Psoas muscle (tissue), 8 donors: ENCODE measurements around the gene PLA2G2E. TPM values are rescaled to one million over a fixed set of nuclear protein-coding genes. Genes with fewer than 3 reads are reported as not detected.

Experiments used
- ATAC-seq, 4 donors: fragments of 200-7000 bp; cut with Tn5 transposase; one replicate each; pipeline ENCODE4 v1.9.1; 2020; ENCODE audit warnings: moderate library complexity in 3 of 4, mild to moderate bottlenecking in 2 of 4
- DNase-seq, 2 donors: peaks; one replicate each; pipeline ENCODE4 v3.0.0-alpha.2; 2020
- H3K27ac ChIP-seq: fragments of 200-600 bp; one replicate; pipeline ENCODE4 v1.8.0; 2022
- H3K27me3 ChIP-seq, 3 donors: fragments of 200-600 bp in 1 of 3; one replicate each; pipeline versions ENCODE4 v1.6.1 to v1.8.0; 2013 to 2022; ENCODE audit warnings: low read length in 2 of 3, mild to moderate bottlenecking in 2 of 3, moderate library complexity in 1 of 3; ENCODE audit not compliant: insufficient read depth in 3 of 3
- H3K36me3 ChIP-seq, 2 donors: fragments of 200-600 bp in 1 of 2; one replicate each; pipeline versions ENCODE4 v1.6.1 to v1.8.0; 2013 to 2022; ENCODE audit warnings: low read depth in 1 of 2, mild to moderate bottlenecking in 1 of 2, moderate library complexity in 1 of 2; ENCODE audit not compliant: insufficient read depth in 1 of 2
- H3K4me1 ChIP-seq: fragments of 200-600 bp; one replicate; pipeline ENCODE4 v1.8.0; 2022
- H3K4me3 ChIP-seq: fragments of 200-600 bp; one replicate; pipeline ENCODE4 v1.8.0; 2022; ENCODE audit warnings: mild to moderate bottlenecking
- H3K9me3 ChIP-seq: fragments of 200-600 bp; one replicate; pipeline ENCODE4 v1.8.0; 2022
- CTCF ChIP-seq: fragments of 200-600 bp; IDR thresholded peaks from one replicate; pipeline ENCODE4 v1.8.0; 2022; ENCODE audit warnings: antibody characterized with exemption
- WGBS, 3 donors: extraction: QIAGEN DNeasy Blood & Tissue Kit; methylation state at CpG; one replicate each; pipeline versions ENCODE4 v1.1.6 to v1.1.7; 2013; 5-methylcytosine and 5-hydroxymethylcytosine counted together
- intact Hi-C, 2 donors: fragments of 100-400 bp; cut with DNase I; formaldehyde crosslinking; loops; one replicate each; pipeline versions ENCODE4 v1.11.0 to v1.14.2; 2022
- polyA plus RNA-seq, 3 donors: library from polyadenylated mRNA; stranded (reverse); fragments of 200-250 nt; gene quantifications; one replicate each; pipeline ENCODE4 v1.2.3, GENCODE V29; 2013
- total RNA-seq, 4 donors: library from RNA; stranded (reverse); fragmentation: NEBNext Ultra II Directional in 2 of 4; extraction: Animal tissue kit (Norgen Biotek cat#: 25700) in 2 of 4; gene quantifications; one replicate each; pipeline versions ENCODE4 v1.2.1 to v1.2.4, GENCODE V29; 2021 to 2023
- donor health status: healthy with polysubstance abuse.
- donor health status: DM: no; HTN: no; CAD: no; lungs with moderate emphysema.
- donor health status: Bipolar disorder and iron deficiency.
- donor health status: healthy.
- donor health status: DM: yes; HTN: yes; CAD: no.
- donor health status: DM: no; HTN: no; CAD: no.
- donor health status: DM: no; HTN: no; CAD: no.
- donor health status: DM: yes; HTN: yes; CAD: no.

PLA2G2E gene
- total and polyA plus RNA-seq, 7 donors: not detected

- no peak for TF ChIP-seq CTCF
- no peak overlapping the region for H3K4me3 ChIP-seq
- intact Hi-C loops: no loop called here
- H3K27me3 ChIP-seq: peaks cover 0 to 6% (median 2%) of the 10 kb centered on the region in 3 donors
- no peaks in the 10 kb centered on the region for H3K4me1 ChIP-seq
- peaks cover 0 to under 1% of the 10 kb centered on the region in 2 donors for H3K36me3 ChIP-seq
- WGBS, 3 donors: 84 to 91% (median 85%) methylated on average over 19 of the region's 19 CpGs
- ATAC-seq (no peak), DNase-seq (no peak)
- H3K9me3 ChIP-seq: no peaks in the 10 kb centered on the region
- no peak overlapping the region for H3K27ac ChIP-seq
Observed at GRCh38 chr1:19920132-19920710, 3.2 kb downstream of the PLA2G2E start.

DNA sequence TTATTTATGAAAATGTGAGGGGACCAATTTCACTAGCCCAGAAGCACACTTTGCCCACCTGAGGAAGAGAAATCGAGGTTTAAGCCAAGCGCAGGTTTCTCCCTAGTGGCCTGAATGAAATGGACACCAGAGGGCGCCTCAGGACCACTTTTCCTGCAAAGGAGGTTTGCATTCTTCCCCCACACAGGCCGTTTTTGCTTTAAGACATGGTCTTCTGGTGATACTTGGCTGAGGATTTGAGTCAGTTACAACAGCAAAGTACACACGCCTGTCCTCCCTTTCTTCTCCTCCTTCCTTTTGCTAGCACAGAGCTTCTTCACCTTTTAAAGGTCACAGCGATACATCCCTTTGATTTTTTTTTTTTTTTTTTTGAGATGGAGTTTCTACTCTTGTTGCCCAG, 5.4 kb downstream of the PLA2G2E start:
- DNase-seq: peak; percentile 76 to 86
- Histone ChIP-seq H3K27ac (no peak overlapping the region), H3K9me3 (no peaks in the 10 kb centered on the region), H3K4me3 (no peak overlapping the region), H3K4me1 (no peaks in the 10 kb centered on the region), H3K36me3 (peaks cover 0 to 22% of the 10 kb centered on the region in 2 donors), H3K27me3 (peaks cover 0 to 4% (median 0%) of the 10 kb centered on the region in 3 donors)
- WGBS, 3 donors: 15 to 20% (median 17%) methylated on average over 6 of the region's 6 CpGs
- peak; percentile 88 for TF ChIP-seq CTCF
- intact Hi-C loops: loop anchor here (1.0 to 10.0 kb wide), 5 partner anchors 234 to 577 kb away; no protein-coding TSS in a partner anchor
- peak; percentile 58 to 90 (median 72) for ATAC-seq

DNA sequence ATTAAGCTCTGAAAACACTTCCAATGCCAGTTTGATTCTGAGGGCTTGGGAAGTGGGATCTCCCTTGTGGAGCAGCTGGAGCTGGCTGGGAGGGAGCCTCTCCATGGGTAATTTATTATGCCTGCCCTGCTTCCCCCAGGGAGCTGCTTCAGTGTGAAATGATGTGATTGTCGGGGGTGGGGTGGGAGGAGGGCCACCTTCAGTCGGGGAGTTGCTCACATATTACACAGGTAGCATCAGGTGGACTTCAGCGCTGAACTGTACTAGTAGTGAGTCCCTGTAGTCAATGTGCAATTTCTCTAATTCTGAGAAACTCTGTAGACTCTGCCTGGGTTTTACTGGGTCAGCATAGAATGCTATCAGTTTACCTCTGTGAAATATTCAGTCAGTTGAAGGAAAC, 12.8 kb downstream of the PLA2G2E start:
- 82 to 85% (median 83%) methylated on average over 3 of the region's 3 CpGs for WGBS, 3 donors
- intact Hi-C loops: loop anchor here in 1 of 2 donors (10.0 kb wide), 1 partner anchor 584 kb away; no protein-coding TSS in a partner anchor
- TF ChIP-seq CTCF: no peak

DNA sequence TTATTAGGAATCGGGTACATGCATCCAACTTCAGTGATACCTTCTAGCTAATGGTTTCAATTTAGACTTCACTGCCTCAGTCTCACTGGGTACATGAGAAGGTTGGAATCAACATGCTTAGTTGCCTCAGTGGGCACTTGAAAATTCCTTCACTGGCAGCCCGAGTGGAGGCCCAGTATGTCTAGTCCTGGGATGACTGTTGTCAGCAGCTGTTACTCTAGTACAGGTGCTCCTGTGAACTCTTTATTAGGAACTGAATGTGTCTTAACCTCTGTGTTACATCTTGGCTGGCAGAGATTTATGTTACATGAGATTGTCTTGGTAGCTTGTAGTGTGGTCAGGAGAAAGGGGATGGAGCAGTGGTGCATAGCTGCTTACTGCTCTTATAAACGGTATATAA, 13.4 kb downstream of the PLA2G2E start:
- no peaks in the 10 kb centered on the region for H3K9me3 ChIP-seq
- no peak for ATAC-seq
- TF ChIP-seq CTCF: no peak
- intact Hi-C loops: loop anchor here in 1 of 2 donors (10.0 kb wide), 1 partner anchor 585 kb away; no protein-coding TSS in a partner anchor
- peaks cover 11 to 98% of the 10 kb centered on the region in 2 donors for H3K36me3 ChIP-seq
- DNase-seq: no peak
- WGBS, 3 donors: 85 to 92% (median 89%) methylated on average over 3 of the region's 3 CpGs
- H3K4me1 ChIP-seq: no peaks in the 10 kb centered on the region
- H3K27ac ChIP-seq: no peak overlapping the region
- H3K27me3 ChIP-seq: no peaks in the 10 kb centered on the region
- H3K4me3 ChIP-seq: no peak overlapping the region

More for the DNA sequence above, 12.8 kb downstream of the PLA2G2E start:
- Histone ChIP-seq H3K36me3 (peaks cover 11 to 94% of the 10 kb centered on the region in 2 donors), H3K27ac (no peak overlapping the region), H3K9me3 (no peaks in the 10 kb centered on the region), H3K27me3 (no peaks in the 10 kb centered on the region), H3K4me3 (no peak overlapping the region), H3K4me1 (no peaks in the 10 kb centered on the region)
- ATAC-seq (no peak), DNase-seq (no peak)
